ENCODE measurements around the gene USP3. TPM values are rescaled to one million over a fixed set of nuclear protein-coding genes. Genes with fewer than 3 reads are reported as not detected.
A peak's percentile ranks its signal among the peaks of the same experiment; 100 is the strongest.

The USP3 gene
- total and polyA plus RNA-seq, 10 of the 15 experiments (the other 5 are each of a cell fraction or from before 2014, with no cell fraction given), result 23.8 to 64.5 (median 50.3) TPM

GRCh38 chr15:63514531-63514943 is 10.1 kb downstream of the USP3 start:
- H4K20me1 ChIP-seq (ENCODE audit: control insufficient read depth, insufficient read depth), result no peaks in the 10 kb centered on the region; the same call in 1 of the 2 replicates
- H3K36me3 ChIP-seq (ENCODE audit: control insufficient read depth in 2 of 2, insufficient read depth in 2 of 2, low read length in 1 of 2), result no peaks in the 10 kb centered on the region
- DNase-seq (ENCODE audit: low read depth, low spot score), result no peak
- BruUV-seq (replicated peaks), result no TSS peak
- ATAC-seq, result 0 out of 3 replicates have a peak, but pooled peaks have one; percentile 12
- RAD21 ChIA-PET (ENCODE audit: unreplicated experiment), result interaction anchor here (0.7 to 5.3 kb wide), 13 partner anchors 9 to 85 kb away, joined by 3 to 28 read pairs (median 4); partner anchors contain the start of genes FBXL22 and USP3
- peaks cover 45% of the 10 kb centered on the region for H3K4me1 ChIP-seq (ENCODE audit: control insufficient read depth, insufficient read depth, low read length)
- H3K4me2 ChIP-seq (ENCODE audit: control insufficient read depth, insufficient read depth), result peak overlapping the region; percentile 77
- intact Hi-C loops (cut with micrococcal nuclease; ENCODE audit: unreplicated experiment) (loop anchor here (10.0 kb wide), 1 partner anchor 80 kb away; the partner anchor contains the start of gene FBXL22), in situ Hi-C loops (cut with MboI) (no loop called here)
- SMC1A ChIA-PET (ENCODE audit: uncharacterized antibody, unreplicated experiment), result interaction anchor here (0.7 to 6.5 kb wide), 13 partner anchors 9 to 351 kb away, joined by 3 to 130 read pairs (median 5); no protein-coding TSS in a partner anchor
- POLR2A ChIA-PET, result interaction anchor here (0.6 to 2.8 kb wide), 10 partner anchors 9 to 43 kb away, joined by 3 to 14 read pairs (median 4); no protein-coding TSS in a partner anchor
- 33% methylated on average over 1 of the region's 1 CpG for WGBS (ENCODE audit: insufficient coverage, insufficient replicate concordance, low lambda C conversion rate, missing lambda C conversion rate)
- H3K27ac ChIP-seq (ENCODE audit: control insufficient read depth, insufficient read depth), result peak overlapping the region; percentile 67; the same call in 1 of the 2 replicates
- no peaks in the 10 kb centered on the region for H3K9me3 ChIP-seq (replicated peaks; ENCODE audit: control insufficient read depth, insufficient read depth, low read length)
- TF ChIP-seq RB1 (IDR thresholded peaks at IDR 0.05; ENCODE audit: borderline replicate concordance) (no peak), IKZF2 (IDR thresholded peaks at IDR 0.05) (peak in 1 of 2 experiments; percentile 9; a peak in 2 of 4 replicates), MTA2 (IDR thresholded peaks at IDR 0.05; ENCODE audit: low read depth) (peak; percentile 24; the same call in 1 of the 2 replicates)
- no peak overlapping the region for H2AFZ ChIP-seq (ENCODE audit: control insufficient read depth, low read depth, low read length)
- H3K27me3 ChIP-seq (replicated peaks in 1 of 2; ENCODE audit: control insufficient read depth in 2 of 2, insufficient read depth in 2 of 2, low read length in 1 of 2), result no peaks in the 10 kb centered on the region
- H3K4me3 ChIP-seq, result 0 out of 2 replicates have a peak overlapping the region, but pooled peaks have one; percentile 21
- peak overlapping the region; percentile 30; the same call in 1 of the 2 replicates for H3K9ac ChIP-seq (ENCODE audit: control insufficient read depth, insufficient read depth, low read length)
- peaks cover 98% of the 10 kb centered on the region for H3K79me2 ChIP-seq (ENCODE audit: control insufficient read depth, insufficient read depth, low read length)
- CTCF ChIA-PET, result interaction anchor here (0.6 to 2.9 kb wide), 11 partner anchors 9 to 48 kb away, joined by 3 to 10 read pairs (median 3); no protein-coding TSS in a partner anchor
- no peak for FAIRE-seq

- Histone ChIP-seq H3K9me3 (replicated peaks; ENCODE audit: control insufficient read depth, insufficient read depth, low read length) (no peaks in the 10 kb centered on the region), H3K27me3 (replicated peaks in 1 of 2; ENCODE audit: control insufficient read depth in 2 of 2, insufficient read depth in 2 of 2, low read length in 1 of 2) (no peaks in the 10 kb centered on the region), H3K4me2 (ENCODE audit: control insufficient read depth, insufficient read depth) (peak overlapping the region; percentile 79), H3K79me2 (ENCODE audit: control insufficient read depth, insufficient read depth, low read length) (peaks cover 97% of the 10 kb centered on the region), H2AFZ (ENCODE audit: control insufficient read depth, low read depth, low read length) (no peak overlapping the region), H3K27ac (ENCODE audit: control insufficient read depth, insufficient read depth) (peak overlapping the region; percentile 74), H3K4me3 (peak overlapping the region; percentile 52; the same call in 1 of the 2 replicates), H4K20me1 (ENCODE audit: control insufficient read depth, insufficient read depth) (no peaks in the 10 kb centered on the region; the same call in 1 of the 2 replicates), H3K36me3 (ENCODE audit: control insufficient read depth in 2 of 2, insufficient read depth in 2 of 2, low read length in 1 of 2) (0 out of 4 replicates have a peak, but pooled peaks cover 0 to 3% of the 10 kb centered on the region in 2 experiments), H3K9ac (ENCODE audit: control insufficient read depth, insufficient read depth, low read length) (peak overlapping the region; percentile 44), H3K4me1 (ENCODE audit: control insufficient read depth, insufficient read depth, low read length) (peaks cover 30% of the 10 kb centered on the region)
- CTCF ChIA-PET, result interaction anchor here (1.0 to 2.1 kb wide), 9 partner anchors 9 to 82 kb away, joined by 3 to 9 read pairs (median 6); no protein-coding TSS in a partner anchor
- ATAC-seq, result peak; percentile 59
- RAD21 ChIA-PET (ENCODE audit: unreplicated experiment), result interaction anchor here (0.6 to 6.1 kb wide), 12 partner anchors 7 to 84 kb away, joined by 3 to 43 read pairs (median 4); no protein-coding TSS in a partner anchor
- no peak for FAIRE-seq
- DNase-seq (ENCODE audit: low read depth, low spot score), result no peak
- intact Hi-C loops (cut with micrococcal nuclease; ENCODE audit: unreplicated experiment) (loop anchor here (10.0 kb wide), 1 partner anchor 78 kb away; the partner anchor contains the start of gene FBXL22), in situ Hi-C loops (cut with MboI) (no loop called here)
- POLR2A ChIA-PET, result interaction anchor here (1.0 to 4.9 kb wide), 4 partner anchors 7 to 43 kb away, joined by 3 to 20 read pairs (median 3); no protein-coding TSS in a partner anchor
- BruUV-seq (replicated peaks), result no TSS peak
- SMC1A ChIA-PET (ENCODE audit: uncharacterized antibody, unreplicated experiment), result interaction anchor here (0.6 to 10.2 kb wide), 14 partner anchors 7 to 337 kb away, joined by 3 to 122 read pairs (median 6); partner anchors contain the start of gene FBXL22
- TF ChIP-seq ATF7 (IDR thresholded peaks at IDR 0.05; ENCODE audit: low read depth) (no peak), EZH2 (IDR thresholded peaks at IDR 0.05; ENCODE audit: borderline replicate concordance, control insufficient read depth, low read depth, low read length) (no peak), IRF4 (IDR thresholded peaks at IDR 0.05; ENCODE audit: low read depth, low read length) (no peak), E2F8 (IDR thresholded peaks at IDR 0.05; ENCODE audit: low read depth, partially characterized antibody) (no peak), HDAC6 (IDR thresholded peaks at IDR 0.05; ENCODE audit: unreplicated experiment) (no peak), SPI1 (IDR thresholded peaks at IDR 0.05; ENCODE audit: borderline replicate concordance, insufficient read depth, low read depth, low read length) (peak; percentile 82), ETV6 (conservative IDR thresholded peaks at IDR 0.05 in 1 of 2, IDR thresholded peaks at IDR 0.05 in 1 of 2; ENCODE audit: borderline replicate concordance in 1 of 2, low read depth in 1 of 2) (no peak), IKZF2 (IDR thresholded peaks at IDR 0.05) (peak in 1 of 2 experiments; percentile 46; a peak in 1 of 4 replicates)
Observed at GRCh38 chr15:63517202-63517601, 12.8 kb downstream of the USP3 start.
